ENCODE results near the gene BTBD6.

BTBD6 gene

GRCh38 chr14:105247026-105247425 lies 1.3 kb upstream of the BTBD6 start:
- TF ChIP-seq CTCF (IDR thresholded peaks at IDR 0.05; ENCODE audit: insufficient read depth, low read length, poor library complexity, severe bottlenecking) (no peak), EZH2phosphoT487 (conservative IDR thresholded peaks at IDR 0.05; ENCODE audit: low read length) (no peak)
- Histone ChIP-seq H3K9ac (ENCODE audit: low read length) (no peak overlapping the region), H2AFZ (ENCODE audit: low read depth, low read length, severe bottlenecking) (no peak overlapping the region), H3K36me3 (ENCODE audit: low read length) (no peaks in the 10 kb centered on the region), H3K4me3 (ENCODE audit: insufficient read depth, low read length, poor library complexity, severe bottlenecking) (no peak overlapping the region), H3K79me2 (ENCODE audit: insufficient read depth, low read length) (no peaks in the 10 kb centered on the region), H3K9me2 (replicated peaks; ENCODE audit: insufficient read depth, low read length) (no peaks in the 10 kb centered on the region), H3K27ac (ENCODE audit: low read depth, low read length) (no peak overlapping the region), H3F3A (ENCODE audit: insufficient read depth) (no peaks in the 10 kb centered on the region), H3K27me3 (ENCODE audit: low read length) (no peaks in the 10 kb centered on the region), H4K20me1 (ENCODE audit: low read depth, low read length) (no peaks in the 10 kb centered on the region), H3K9me3 (ENCODE audit: insufficient read depth, low read length) (no peaks in the 10 kb centered on the region), H3K4me2 (ENCODE audit: low read depth, low read length, poor library complexity, severe bottlenecking) (no peak overlapping the region)

- Histone ChIP-seq H3K4me2 (ENCODE audit: low read depth, low read length, poor library complexity, severe bottlenecking) (peak overlapping the region; percentile 67), H3K9ac (ENCODE audit: low read length) (peak overlapping the region; percentile 65), H3F3A (ENCODE audit: insufficient read depth) (no peaks in the 10 kb centered on the region), H3K9me2 (replicated peaks; ENCODE audit: insufficient read depth, low read length) (no peaks in the 10 kb centered on the region), H3K4me3 (ENCODE audit: insufficient read depth, low read length, poor library complexity, severe bottlenecking) (peak overlapping the region; percentile 59), H3K36me3 (ENCODE audit: low read length) (no peaks in the 10 kb centered on the region), H3K79me2 (ENCODE audit: insufficient read depth, low read length) (no peaks in the 10 kb centered on the region), H3K9me3 (ENCODE audit: insufficient read depth, low read length) (no peaks in the 10 kb centered on the region), H3K27me3 (ENCODE audit: low read length) (no peaks in the 10 kb centered on the region), H3K27ac (ENCODE audit: low read depth, low read length) (no peak overlapping the region), H2AFZ (ENCODE audit: low read depth, low read length, severe bottlenecking) (peak overlapping the region; percentile 94), H4K20me1 (ENCODE audit: low read depth, low read length) (no peaks in the 10 kb centered on the region)
- TF ChIP-seq EZH2phosphoT487 (conservative IDR thresholded peaks at IDR 0.05; ENCODE audit: low read length), result no peak
- no peak for TF ChIP-seq CTCF (IDR thresholded peaks at IDR 0.05; ENCODE audit: insufficient read depth, low read length, poor library complexity, severe bottlenecking)
These were observed 492 bp upstream of the BTBD6 start for GRCh38 chr14:105247715-105248367.

GRCh38 chr14:105249182-105250007 lies 1.1 kb downstream of the BTBD6 start:
- Histone ChIP-seq H3K9me3 (ENCODE audit: insufficient read depth, low read length) (no peaks in the 10 kb centered on the region), H3K36me3 (ENCODE audit: low read length) (no peaks in the 10 kb centered on the region), H2AFZ (ENCODE audit: low read depth, low read length, severe bottlenecking) (peak overlapping the region; percentile 46), H3K27me3 (ENCODE audit: low read length) (no peaks in the 10 kb centered on the region), H4K20me1 (ENCODE audit: low read depth, low read length) (no peaks in the 10 kb centered on the region), H3K27ac (ENCODE audit: low read depth, low read length) (no peak overlapping the region), H3K4me3 (ENCODE audit: insufficient read depth, low read length, poor library complexity, severe bottlenecking) (peak overlapping the region; percentile 56), H3K4me2 (ENCODE audit: low read depth, low read length, poor library complexity, severe bottlenecking) (peak overlapping the region; percentile 56), H3K9ac (ENCODE audit: low read length) (peak overlapping the region; percentile 65), H3K9me2 (replicated peaks; ENCODE audit: insufficient read depth, low read length) (no peaks in the 10 kb centered on the region), H3K79me2 (ENCODE audit: insufficient read depth, low read length) (no peaks in the 10 kb centered on the region), H3F3A (ENCODE audit: insufficient read depth) (no peaks in the 10 kb centered on the region)
- TF ChIP-seq EZH2phosphoT487 (conservative IDR thresholded peaks at IDR 0.05; ENCODE audit: low read length) (no peak), CTCF (IDR thresholded peaks at IDR 0.05; ENCODE audit: insufficient read depth, low read length, poor library complexity, severe bottlenecking) (no peak)

Measured in SU-DHL-6 (cell line).